GM12878 (cell line): ENCODE results near the gene BNIP5.
A peak's percentile ranks its signal among the peaks of the same experiment; 100 is the strongest.

Source experiments
- BRCA1 ChIP-seq: IDR thresholded peaks from 2 replicates; pipeline ENCODE4 v1.6.1; 2011; ENCODE audit warnings: low read depth, low read length, improper control_type of control experiment
- EGR1 ChIP-seq, 2 experiments: IDR thresholded peaks; 1 replicate in 1 of 2; 2 replicates in 1 of 2; pipeline ENCODE4 v1.6.1; 2011 to 2012; ENCODE audit warnings: low read depth in 2 of 2, low read length in 2 of 2, borderline replicate concordance in 1 of 2, mild to moderate bottlenecking in 1 of 2, moderate library complexity in 1 of 2
- EP300 ChIP-seq, 2 experiments: fragments of 150-350 bp in 1 of 2; IDR thresholded peaks; 2 replicates each; pipeline ENCODE4 v1.6.1; 2011 to 2012; ENCODE audit warnings: low read depth in 2 of 2, low read length in 2 of 2, borderline replicate concordance in 1 of 2, improper control_type of control experiment in 1 of 2, inconsistent platforms in 1 of 2; ENCODE audit not compliant: control insufficient read depth in 1 of 2
- EZH2 ChIP-seq: IDR thresholded peaks from 2 replicates; pipeline ENCODE4 v1.6.1; 2012; ENCODE audit warnings: low read depth, mild to moderate bottlenecking, control low read depth, inconsistent platforms, low read length, borderline replicate concordance; ENCODE audit not compliant: control insufficient read depth
- KDM1A ChIP-seq: fragments of 200-600 bp; sonication (generic); IDR thresholded peaks from 2 replicates; pipeline ENCODE4 v1.6.1; 2016; ENCODE audit warnings: borderline replicate concordance
- POLR2A ChIP-seq: IDR thresholded peaks from 2 replicates; pipeline ENCODE4 v1.6.1; 2011; ENCODE audit warnings: low read depth, mild to moderate bottlenecking, low read length
- TCF12 ChIP-seq: IDR thresholded peaks from 2 replicates; pipeline ENCODE4 v1.6.1; 2011; ENCODE audit warnings: low read depth, mild to moderate bottlenecking, low read length
- USF2 ChIP-seq: IDR thresholded peaks from 2 replicates; pipeline ENCODE4 v1.6.1; 2011; ENCODE audit warnings: low read depth, low read length, improper control_type of control experiment, borderline replicate concordance
- TF ChIP-seq, protein P1 (sequence below), 3 experiments: IDR thresholded peaks in 2 of 3; conservative IDR thresholded peaks in 1 of 3; 2 replicates each; pipeline ENCODE4 v1.5.1; 2011; ENCODE audit warnings: low read depth in 3 of 3, low read length in 3 of 3, mild to moderate bottlenecking in 3 of 3, control low read depth in 2 of 3, moderate library complexity in 2 of 3, inconsistent platforms in 1 of 3, mixed read lengths in 1 of 3; ENCODE audit not compliant: control insufficient read depth in 2 of 3, insufficient read depth in 1 of 3; ENCODE audit errors: extremely low read depth in 1 of 3
- TF ChIP-seq, protein P2 (sequence below): IDR thresholded peaks from 2 replicates; pipeline ENCODE4 v1.6.1; 2012; ENCODE audit warnings: mild to moderate bottlenecking, low read depth, low read length
- TF ChIP-seq, protein P3 (sequence below): IDR thresholded peaks from 2 replicates; pipeline ENCODE4 v1.6.1; 2012; ENCODE audit warnings: low read depth, low read length, improper control_type of control experiment

DNA sequence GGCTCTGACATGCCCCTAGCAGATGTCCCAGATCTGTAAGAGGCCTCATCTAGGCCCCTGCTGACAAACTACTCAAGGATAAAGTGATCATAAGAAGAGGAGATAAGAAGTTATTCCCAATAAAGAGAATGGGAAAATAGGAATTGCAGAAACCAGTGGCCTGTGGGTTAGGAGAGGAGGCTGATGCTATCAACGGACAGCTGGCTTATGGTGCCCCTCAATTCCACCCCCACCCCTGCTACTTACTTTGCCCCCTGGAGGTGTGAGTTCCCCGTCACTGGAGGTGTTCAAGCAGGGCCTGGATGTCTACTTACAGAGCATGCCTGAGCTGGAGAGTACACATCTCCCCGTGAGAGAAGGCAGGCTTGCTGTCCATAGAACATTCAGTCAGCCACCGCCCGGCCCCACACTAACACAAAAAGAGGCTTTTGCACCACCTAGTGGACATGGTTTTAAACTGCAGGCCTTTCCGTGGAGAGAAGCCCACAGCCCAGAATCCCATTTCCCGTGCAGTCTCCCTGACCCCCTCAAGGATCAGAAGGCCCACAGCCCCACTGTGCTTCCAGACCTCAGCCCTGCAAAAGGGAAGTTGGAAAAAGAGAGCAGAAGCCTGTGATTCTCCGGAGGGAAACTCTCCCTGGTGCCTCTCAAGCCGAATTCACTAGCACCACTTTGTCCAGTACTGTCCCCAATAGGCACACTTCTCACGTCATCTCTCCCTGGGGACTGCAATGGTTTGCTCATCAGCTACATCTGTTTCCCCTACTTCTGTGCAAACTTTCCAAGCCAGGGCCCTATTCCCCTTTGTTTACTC, 23.8 kb upstream of the BNIP5 start:
- TF ChIP-seq, protein P1, sequence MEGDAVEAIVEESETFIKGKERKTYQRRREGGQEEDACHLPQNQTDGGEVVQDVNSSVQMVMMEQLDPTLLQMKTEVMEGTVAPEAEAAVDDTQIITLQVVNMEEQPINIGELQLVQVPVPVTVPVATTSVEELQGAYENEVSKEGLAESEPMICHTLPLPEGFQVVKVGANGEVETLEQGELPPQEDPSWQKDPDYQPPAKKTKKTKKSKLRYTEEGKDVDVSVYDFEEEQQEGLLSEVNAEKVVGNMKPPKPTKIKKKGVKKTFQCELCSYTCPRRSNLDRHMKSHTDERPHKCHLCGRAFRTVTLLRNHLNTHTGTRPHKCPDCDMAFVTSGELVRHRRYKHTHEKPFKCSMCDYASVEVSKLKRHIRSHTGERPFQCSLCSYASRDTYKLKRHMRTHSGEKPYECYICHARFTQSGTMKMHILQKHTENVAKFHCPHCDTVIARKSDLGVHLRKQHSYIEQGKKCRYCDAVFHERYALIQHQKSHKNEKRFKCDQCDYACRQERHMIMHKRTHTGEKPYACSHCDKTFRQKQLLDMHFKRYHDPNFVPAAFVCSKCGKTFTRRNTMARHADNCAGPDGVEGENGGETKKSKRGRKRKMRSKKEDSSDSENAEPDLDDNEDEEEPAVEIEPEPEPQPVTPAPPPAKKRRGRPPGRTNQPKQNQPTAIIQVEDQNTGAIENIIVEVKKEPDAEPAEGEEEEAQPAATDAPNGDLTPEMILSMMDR (IDR thresholded peaks at IDR 0.05 in 2 of 3, conservative IDR thresholded peaks at IDR 0.05 in 1 of 3; ENCODE audit: control insufficient read depth in 2 of 3, extremely low read depth in 1 of 3, insufficient read depth in 1 of 3, low read depth in 3 of 3, low read length in 3 of 3) = peak; percentile 78 to 93 (median 81)
- TF ChIP-seq, protein P2, sequence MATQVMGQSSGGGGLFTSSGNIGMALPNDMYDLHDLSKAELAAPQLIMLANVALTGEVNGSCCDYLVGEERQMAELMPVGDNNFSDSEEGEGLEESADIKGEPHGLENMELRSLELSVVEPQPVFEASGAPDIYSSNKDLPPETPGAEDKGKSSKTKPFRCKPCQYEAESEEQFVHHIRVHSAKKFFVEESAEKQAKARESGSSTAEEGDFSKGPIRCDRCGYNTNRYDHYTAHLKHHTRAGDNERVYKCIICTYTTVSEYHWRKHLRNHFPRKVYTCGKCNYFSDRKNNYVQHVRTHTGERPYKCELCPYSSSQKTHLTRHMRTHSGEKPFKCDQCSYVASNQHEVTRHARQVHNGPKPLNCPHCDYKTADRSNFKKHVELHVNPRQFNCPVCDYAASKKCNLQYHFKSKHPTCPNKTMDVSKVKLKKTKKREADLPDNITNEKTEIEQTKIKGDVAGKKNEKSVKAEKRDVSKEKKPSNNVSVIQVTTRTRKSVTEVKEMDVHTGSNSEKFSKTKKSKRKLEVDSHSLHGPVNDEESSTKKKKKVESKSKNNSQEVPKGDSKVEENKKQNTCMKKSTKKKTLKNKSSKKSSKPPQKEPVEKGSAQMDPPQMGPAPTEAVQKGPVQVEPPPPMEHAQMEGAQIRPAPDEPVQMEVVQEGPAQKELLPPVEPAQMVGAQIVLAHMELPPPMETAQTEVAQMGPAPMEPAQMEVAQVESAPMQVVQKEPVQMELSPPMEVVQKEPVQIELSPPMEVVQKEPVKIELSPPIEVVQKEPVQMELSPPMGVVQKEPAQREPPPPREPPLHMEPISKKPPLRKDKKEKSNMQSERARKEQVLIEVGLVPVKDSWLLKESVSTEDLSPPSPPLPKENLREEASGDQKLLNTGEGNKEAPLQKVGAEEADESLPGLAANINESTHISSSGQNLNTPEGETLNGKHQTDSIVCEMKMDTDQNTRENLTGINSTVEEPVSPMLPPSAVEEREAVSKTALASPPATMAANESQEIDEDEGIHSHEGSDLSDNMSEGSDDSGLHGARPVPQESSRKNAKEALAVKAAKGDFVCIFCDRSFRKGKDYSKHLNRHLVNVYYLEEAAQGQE = no peak
- no peak for TF ChIP-seq EZH2
- TF ChIP-seq POLR2A = no peak
- TF ChIP-seq TCF12 = no peak
- TF ChIP-seq EGR1 (IDR thresholded peaks at IDR 0.05; ENCODE audit: borderline replicate concordance in 1 of 2, low read depth in 2 of 2, low read length in 2 of 2) = no peak
- TF ChIP-seq BRCA1 = no peak
- TF ChIP-seq, protein P3, sequence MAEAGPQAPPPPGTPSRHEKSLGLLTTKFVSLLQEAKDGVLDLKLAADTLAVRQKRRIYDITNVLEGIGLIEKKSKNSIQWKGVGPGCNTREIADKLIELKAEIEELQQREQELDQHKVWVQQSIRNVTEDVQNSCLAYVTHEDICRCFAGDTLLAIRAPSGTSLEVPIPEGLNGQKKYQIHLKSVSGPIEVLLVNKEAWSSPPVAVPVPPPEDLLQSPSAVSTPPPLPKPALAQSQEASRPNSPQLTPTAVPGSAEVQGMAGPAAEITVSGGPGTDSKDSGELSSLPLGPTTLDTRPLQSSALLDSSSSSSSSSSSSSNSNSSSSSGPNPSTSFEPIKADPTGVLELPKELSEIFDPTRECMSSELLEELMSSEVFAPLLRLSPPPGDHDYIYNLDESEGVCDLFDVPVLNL = 0 out of 2 replicates have a peak, but pooled peaks have one; percentile 17
- TF ChIP-seq KDM1A = no peak
- no peak for TF ChIP-seq USF2
- peak in 1 of 2 experiments; percentile 16; a peak in 1 of 4 replicates for TF ChIP-seq EP300 (IDR thresholded peaks at IDR 0.05; ENCODE audit: borderline replicate concordance in 1 of 2, control insufficient read depth in 1 of 2, low read depth in 2 of 2, low read length in 2 of 2)
